Chondrocyte (in vitro differentiated cells): ENCODE measurements around the gene AADAT. TPM values are rescaled to one million over a fixed set of nuclear protein-coding genes. Genes with fewer than 3 reads are reported as not detected.
"Not testable (repeated sequence)": the region's sequence is repeated elsewhere in the genome, so short reads cannot be mapped to it uniquely, and the experiment has no call there.

Source experiments
- DNase-seq: peaks from one replicate; pipeline ENCODE4 v3.0.0; 2021; ENCODE audit warnings: mixed read lengths, low spot score
- H3K27ac Mint-ChIP-seq: one replicate; pipeline ENCODE4 v1.8.0; 2021; ENCODE audit warnings: mild to moderate bottlenecking, moderate library complexity, mixed read lengths; ENCODE audit not compliant: unreplicated experiment
- H3K27me3 Mint-ChIP-seq: 2 replicates; pipeline ENCODE4 v1.8.0; 2021; ENCODE audit warnings: low read depth, mixed read lengths
- H3K36me3 Mint-ChIP-seq: 2 replicates; pipeline ENCODE4 v1.8.0; 2021; ENCODE audit warnings: low read depth, mixed read lengths
- H3K4me1 Mint-ChIP-seq: 2 replicates; pipeline ENCODE4 v1.8.0; 2021; ENCODE audit warnings: low read depth, mild to moderate bottlenecking, mixed read lengths
- H3K4me3 Mint-ChIP-seq: one replicate; pipeline ENCODE4 v1.8.0; 2021; ENCODE audit warnings: mild to moderate bottlenecking, moderate library complexity, mixed read lengths; ENCODE audit not compliant: unreplicated experiment
- H3K9me3 Mint-ChIP-seq: 2 replicates; pipeline ENCODE4 v1.8.0; 2021; ENCODE audit warnings: low read depth, mixed read lengths
- total RNA-seq: library from RNA; stranded (reverse); gene quantifications from 3 replicates; pipeline ENCODE4 v1.2.1, GENCODE V29; 2021
- TF ChIP-seq, protein P1 (sequence below): fragments of 200-600 bp; sonication (generic); IDR thresholded peaks from 2 replicates; pipeline ENCODE4 v1.5.0; 2021; ENCODE audit warnings: antibody characterized with exemption, mild to moderate bottlenecking, moderate library complexity

AADAT gene
- total RNA-seq, 1 donor from 2014 or later: 13.2 TPM

- Mint-ChIP-seq H3K27me3 (peaks cover 14% of the 10 kb centered on the region), H3K4me1 (no peaks in the 10 kb centered on the region), H3K4me3 (no peak overlapping the region), H3K27ac (no peak overlapping the region), H3K9me3 (no peaks in the 10 kb centered on the region), H3K36me3 (no peaks in the 10 kb centered on the region)
- DNase-seq: no peak
- TF ChIP-seq, protein P1, sequence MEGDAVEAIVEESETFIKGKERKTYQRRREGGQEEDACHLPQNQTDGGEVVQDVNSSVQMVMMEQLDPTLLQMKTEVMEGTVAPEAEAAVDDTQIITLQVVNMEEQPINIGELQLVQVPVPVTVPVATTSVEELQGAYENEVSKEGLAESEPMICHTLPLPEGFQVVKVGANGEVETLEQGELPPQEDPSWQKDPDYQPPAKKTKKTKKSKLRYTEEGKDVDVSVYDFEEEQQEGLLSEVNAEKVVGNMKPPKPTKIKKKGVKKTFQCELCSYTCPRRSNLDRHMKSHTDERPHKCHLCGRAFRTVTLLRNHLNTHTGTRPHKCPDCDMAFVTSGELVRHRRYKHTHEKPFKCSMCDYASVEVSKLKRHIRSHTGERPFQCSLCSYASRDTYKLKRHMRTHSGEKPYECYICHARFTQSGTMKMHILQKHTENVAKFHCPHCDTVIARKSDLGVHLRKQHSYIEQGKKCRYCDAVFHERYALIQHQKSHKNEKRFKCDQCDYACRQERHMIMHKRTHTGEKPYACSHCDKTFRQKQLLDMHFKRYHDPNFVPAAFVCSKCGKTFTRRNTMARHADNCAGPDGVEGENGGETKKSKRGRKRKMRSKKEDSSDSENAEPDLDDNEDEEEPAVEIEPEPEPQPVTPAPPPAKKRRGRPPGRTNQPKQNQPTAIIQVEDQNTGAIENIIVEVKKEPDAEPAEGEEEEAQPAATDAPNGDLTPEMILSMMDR: peak; percentile 96
Measured at GRCh38 chr4:170047771-170048354, 41.9 kb downstream of the AADAT start.

DNA sequence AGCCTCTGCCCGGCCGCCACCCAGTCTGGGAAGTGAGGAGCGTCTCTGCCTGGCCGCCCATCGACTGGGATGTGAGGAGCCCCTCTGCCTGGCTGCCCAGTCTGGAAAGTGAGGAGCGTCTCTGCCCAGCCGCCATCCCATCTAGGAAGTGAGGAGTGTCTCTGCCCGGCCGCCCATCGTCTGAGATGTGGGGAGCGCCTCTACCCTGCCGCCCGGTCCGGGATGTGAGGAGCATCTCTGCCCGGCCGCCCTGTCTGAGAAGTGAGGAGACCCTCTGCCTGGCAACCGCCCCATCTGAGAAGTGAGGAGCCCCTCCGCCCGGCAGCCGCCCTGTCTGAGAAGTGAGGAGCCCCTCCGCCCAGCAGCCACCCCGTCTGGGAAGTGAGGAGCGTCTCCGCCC, 43.6 kb downstream of the AADAT start:
- not testable (repeated sequence) for H3K4me3 Mint-ChIP-seq, H3K4me1 Mint-ChIP-seq, H3K9me3 Mint-ChIP-seq, DNase-seq, H3K36me3 Mint-ChIP-seq, H3K27ac Mint-ChIP-seq
- H3K27me3 Mint-ChIP-seq: peaks cover 14% of the 10 kb centered on the region

GRCh38 chr4:170040031-170040680, 49.6 kb downstream of the AADAT start:
- no peaks in the 10 kb centered on the region for H3K36me3 Mint-ChIP-seq
- H3K4me3 Mint-ChIP-seq: no peak overlapping the region
- DNase-seq: no peak
- no peaks in the 10 kb centered on the region for H3K9me3 Mint-ChIP-seq
- peaks cover 20% of the 10 kb centered on the region for H3K27me3 Mint-ChIP-seq
- no peaks in the 10 kb centered on the region for H3K4me1 Mint-ChIP-seq
- TF ChIP-seq, protein P1: no peak
- H3K27ac Mint-ChIP-seq: no peak overlapping the region

GRCh38 chr4:170038769-170039168, 51.0 kb downstream of the AADAT start:
- H3K4me3 Mint-ChIP-seq: no peak overlapping the region
- no peak for DNase-seq
- H3K4me1 Mint-ChIP-seq: no peaks in the 10 kb centered on the region
- peaks cover 22% of the 10 kb centered on the region for H3K27me3 Mint-ChIP-seq
- H3K36me3 Mint-ChIP-seq: no peaks in the 10 kb centered on the region
- TF ChIP-seq, protein P1: no peak
- no peaks in the 10 kb centered on the region for H3K9me3 Mint-ChIP-seq
- no peak overlapping the region for H3K27ac Mint-ChIP-seq

- H3K27me3 Mint-ChIP-seq: peaks cover 22% of the 10 kb centered on the region
- H3K27ac Mint-ChIP-seq: no peak overlapping the region
- H3K36me3 Mint-ChIP-seq: no peaks in the 10 kb centered on the region
- DNase-seq: no peak
- no peaks in the 10 kb centered on the region for H3K9me3 Mint-ChIP-seq
- TF ChIP-seq, protein P1: no peak
- no peaks in the 10 kb centered on the region for H3K4me1 Mint-ChIP-seq
- H3K4me3 Mint-ChIP-seq: no peak overlapping the region
Measured at GRCh38 chr4:170038232-170038631, 51.5 kb downstream of the AADAT start.

DNA sequence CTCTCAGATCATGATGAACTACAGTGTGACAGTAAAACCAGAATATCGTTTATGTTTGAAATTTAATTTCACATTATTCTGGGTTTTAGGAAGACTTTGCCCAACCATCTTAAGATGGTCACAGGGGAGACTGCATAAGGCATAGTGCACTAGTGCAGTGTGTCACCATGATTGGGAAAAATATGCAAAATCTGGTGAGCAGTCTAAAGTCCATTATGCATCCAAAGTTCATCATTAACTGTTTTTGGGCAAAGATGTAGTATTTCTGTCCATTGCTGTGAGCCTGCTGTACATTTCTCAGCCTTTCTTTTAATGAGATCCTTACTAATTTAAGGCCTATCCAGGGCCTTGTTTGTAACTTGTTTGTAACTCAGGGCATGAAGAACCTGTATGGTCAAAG, 52.3 kb downstream of the AADAT start:
- no peak for DNase-seq
- Mint-ChIP-seq H3K9me3 (no peaks in the 10 kb centered on the region), H3K4me1 (no peaks in the 10 kb centered on the region), H3K27ac (no peak overlapping the region), H3K27me3 (peaks cover 19% of the 10 kb centered on the region), H3K36me3 (no peaks in the 10 kb centered on the region), H3K4me3 (no peak overlapping the region)
- TF ChIP-seq, protein P1: no peak
